NT2/D1 (cell line): Measurements from ENCODE around the gene ZBTB33.

Source experiments
- SUZ12 ChIP-seq: IDR thresholded peaks from 2 replicates; pipeline ENCODE4 v1.6.1; 2011; ENCODE audit not compliant: insufficient read length, insufficient read depth; ENCODE audit errors: extremely low read depth
- YY1 ChIP-seq: IDR thresholded peaks from 2 replicates; pipeline ENCODE4 v1.6.1; 2011; ENCODE audit not compliant: insufficient read length, insufficient read depth
- ZNF274 ChIP-seq: IDR thresholded peaks from 2 replicates; pipeline ENCODE4 v1.6.1; 2011; ENCODE audit warnings: mild to moderate bottlenecking, low read depth, low read length

- no peak for TF ChIP-seq YY1
- TF ChIP-seq ZNF274, result no peak
- TF ChIP-seq SUZ12, result no peak
Observed at GRCh38 chrX:120304256-120304655, 53.6 kb downstream of the ZBTB33 start.
